NCI-H128 (cell line): ENCODE results near the gene IVNS1ABP.

Experiments
- DNase-seq: peaks from one replicate; lab custom pipeline; 2025; ENCODE audit not compliant: unreplicated experiment; lab: John Stamatoyannopoulos, UW

Gene IVNS1ABP

GRCh38 chr1:185295091-185295490 is 22.0 kb downstream of the IVNS1ABP start:
- DNase-seq, result no peak

GRCh38 chr1:185293967-185294542 is 23.0 kb downstream of the IVNS1ABP start:
- DNase-seq, result no peak

DNA sequence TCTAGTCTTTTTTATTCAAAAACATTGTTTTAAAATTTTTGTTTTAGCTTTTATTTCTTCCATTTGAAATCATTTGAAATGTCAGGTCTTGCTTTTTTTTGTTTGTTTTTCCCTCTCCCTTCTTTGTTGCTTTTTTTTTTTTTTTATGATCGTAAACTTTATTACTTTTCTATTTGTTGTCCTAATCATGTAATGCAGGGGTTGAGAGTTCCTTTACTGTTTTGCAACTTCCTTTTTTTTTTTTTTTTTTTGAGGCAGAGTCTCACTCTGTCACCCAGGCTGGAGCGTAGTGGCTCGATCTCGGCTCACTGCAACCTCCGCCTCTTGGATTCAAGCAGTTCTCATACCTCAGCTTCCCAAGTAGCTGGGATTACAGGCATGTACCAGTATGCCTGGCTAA is 24.8 kb downstream of the IVNS1ABP start:
- DNase-seq, result no peak

DNA sequence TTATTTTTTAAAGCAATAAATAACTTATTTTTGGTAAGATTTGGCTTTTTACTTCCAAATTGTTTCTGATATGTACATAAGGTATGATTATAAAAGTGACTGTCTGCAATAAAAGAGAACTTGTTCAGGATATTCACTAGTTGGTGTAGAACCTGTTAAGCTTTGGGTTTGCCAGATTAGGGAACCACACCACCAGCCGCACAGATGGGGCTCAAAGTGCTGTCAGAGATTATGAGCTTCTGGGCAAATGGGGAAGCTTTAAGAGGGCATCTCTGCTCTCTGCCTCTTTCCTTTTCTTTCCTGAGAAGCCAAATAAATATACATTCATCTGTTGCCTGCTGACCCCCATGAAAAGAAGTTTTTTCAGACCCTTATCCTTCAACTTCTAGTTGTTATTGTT is 25.4 kb downstream of the IVNS1ABP start:
- DNase-seq, result no peak

- no peak for DNase-seq
These were observed 25.9 kb downstream of the IVNS1ABP start for GRCh38 chr1:185291159-185291558.

GRCh38 chr1:185289880-185290279 is 27.2 kb downstream of the IVNS1ABP start:
- no peak for DNase-seq

DNA sequence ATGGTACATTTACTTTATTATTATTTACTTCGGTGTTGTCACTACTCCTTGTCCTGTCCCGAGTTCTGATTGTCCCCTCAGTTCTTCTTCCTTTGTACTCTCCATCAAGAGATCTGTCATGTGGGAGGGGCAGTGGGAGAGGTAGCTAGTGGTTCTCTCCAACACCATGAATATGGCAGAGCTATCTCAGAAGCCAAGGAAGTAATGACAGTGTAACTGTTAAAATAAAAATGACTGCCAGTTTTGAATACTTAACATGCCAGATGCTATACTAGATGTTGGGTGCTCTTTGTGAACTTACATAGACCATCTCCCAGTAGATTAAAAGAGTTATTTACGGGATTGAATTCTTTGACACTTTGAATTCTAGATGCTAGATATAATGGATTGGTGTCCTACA is 28.6 kb downstream of the IVNS1ABP start:
- no peak for DNase-seq

- no peak for DNase-seq
These were observed 29.6 kb downstream of the IVNS1ABP start for GRCh38 chr1:185287451-185287850.

GRCh38 chr1:185284533-185285276 is 32.3 kb downstream of the IVNS1ABP start:
- DNase-seq, result no peak

DNA sequence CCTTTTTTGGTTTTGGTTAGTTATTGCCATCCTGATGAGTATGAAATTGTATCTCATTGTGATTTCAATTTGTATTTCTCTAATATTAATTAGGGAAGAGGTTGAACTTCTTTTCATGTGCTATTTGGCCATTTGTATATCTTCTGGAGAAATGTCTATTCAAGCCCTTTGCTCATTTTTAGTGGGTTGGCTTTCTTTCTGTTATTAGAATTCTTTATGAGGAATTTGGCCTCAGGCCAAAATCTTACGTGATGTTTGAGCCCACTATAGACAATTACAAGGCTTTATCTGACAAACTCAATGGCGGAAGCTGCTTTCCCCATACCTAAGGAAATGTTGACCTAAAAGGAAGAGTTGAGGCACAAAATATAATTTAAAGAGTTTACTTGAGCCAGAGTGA is 32.9 kb downstream of the IVNS1ABP start:
- no peak for DNase-seq

DNA sequence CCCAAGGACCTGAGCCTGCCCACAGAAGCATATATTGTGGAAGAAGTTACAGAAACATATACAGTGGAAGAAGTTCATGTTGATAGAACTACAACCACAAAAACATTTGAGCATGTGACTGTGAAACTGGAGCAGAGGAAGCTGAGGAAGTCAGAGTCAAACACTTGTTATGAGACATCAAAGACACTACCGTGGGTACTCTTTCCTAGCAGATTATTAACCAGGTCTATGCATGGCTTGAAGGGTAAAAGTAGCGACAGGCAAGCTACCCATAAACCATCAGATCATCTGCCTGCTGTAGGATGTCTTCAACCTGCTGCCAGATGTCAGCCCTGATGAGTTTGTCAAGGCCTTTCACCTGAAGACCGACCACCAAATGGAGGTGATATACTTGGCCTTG is 35.8 kb downstream of the IVNS1ABP start:
- no peak for DNase-seq

- DNase-seq, result no peak
These were observed 36.5 kb downstream of the IVNS1ABP start for GRCh38 chr1:185280589-185280988.

DNA sequence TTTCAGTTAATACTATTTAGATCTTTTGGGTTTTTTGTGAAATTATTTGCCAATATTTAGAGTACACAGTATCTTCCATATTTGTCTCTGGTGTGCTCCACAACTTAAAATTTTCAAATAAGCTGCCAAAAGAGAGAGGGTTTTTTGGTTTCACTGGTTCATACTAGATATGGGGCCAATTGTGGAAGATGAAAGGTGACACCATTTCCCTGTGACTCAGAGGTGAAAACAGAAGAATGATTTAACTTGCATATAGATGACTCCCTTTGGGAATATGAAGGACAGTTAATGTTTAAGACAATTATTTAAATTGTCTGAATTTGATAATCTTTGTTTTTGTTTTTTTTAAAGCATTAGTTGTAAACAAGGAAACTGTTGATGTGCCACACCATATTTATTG is 37.5 kb downstream of the IVNS1ABP start:
- DNase-seq, result no peak

DNA sequence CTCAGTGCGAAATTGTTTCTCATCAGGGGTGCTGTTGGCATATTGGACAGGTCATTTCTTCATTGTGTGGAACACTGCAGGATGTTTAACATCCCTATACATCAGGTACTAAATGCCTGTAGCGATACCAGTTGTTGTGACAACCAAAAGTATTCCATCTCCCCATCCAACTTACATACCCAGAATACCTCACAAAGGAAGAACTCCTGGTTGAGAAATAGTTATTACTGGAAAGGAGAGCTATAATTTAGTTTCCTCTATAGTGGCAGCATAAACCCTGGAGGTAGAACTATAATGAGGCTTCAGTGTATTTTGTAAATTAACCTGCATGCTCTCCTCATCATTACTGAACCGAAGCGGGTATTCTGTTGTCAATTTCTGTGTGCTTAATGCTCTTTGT is 45.1 kb downstream of the IVNS1ABP start:
- DNase-seq, result no peak

DNA sequence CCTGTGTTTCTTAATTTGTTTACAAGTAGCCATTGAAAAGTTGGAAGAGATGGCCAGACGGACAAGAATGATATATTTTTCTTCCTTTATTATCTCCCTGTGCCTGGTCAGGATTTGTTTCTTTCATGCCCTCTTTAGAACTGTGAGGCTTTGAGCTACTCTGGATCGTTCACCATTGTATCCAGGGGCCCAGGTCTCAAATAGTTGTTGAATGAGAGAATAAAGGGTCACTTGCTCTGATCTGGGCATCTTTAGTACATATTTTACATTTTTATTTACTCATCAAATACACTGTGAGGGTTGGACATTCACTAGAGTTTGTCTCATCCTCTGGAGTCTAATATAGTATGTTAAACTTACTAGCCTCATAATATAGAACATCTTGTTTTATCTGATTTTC is 48.7 kb downstream of the IVNS1ABP start:
- no peak for DNase-seq

DNA sequence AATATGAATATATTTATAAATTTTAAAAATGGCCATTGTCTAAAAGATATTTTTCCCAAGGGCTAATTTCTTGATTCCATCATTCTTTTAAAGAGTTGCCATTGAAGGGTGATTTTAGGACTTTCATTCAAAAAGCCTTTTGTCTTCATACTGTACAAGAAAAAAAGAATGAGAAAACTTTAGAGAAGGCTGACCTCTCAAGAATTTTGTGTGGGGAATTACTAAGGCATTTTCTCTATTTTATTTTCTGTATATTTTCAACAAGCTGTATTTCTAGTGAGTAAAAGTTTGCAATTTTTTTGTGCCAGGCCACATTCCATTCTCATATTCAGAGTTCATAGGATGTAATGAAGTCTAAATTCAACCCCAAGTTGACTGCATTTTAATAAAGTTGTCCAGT is 49.3 kb downstream of the IVNS1ABP start:
- DNase-seq, result no peak

DNA sequence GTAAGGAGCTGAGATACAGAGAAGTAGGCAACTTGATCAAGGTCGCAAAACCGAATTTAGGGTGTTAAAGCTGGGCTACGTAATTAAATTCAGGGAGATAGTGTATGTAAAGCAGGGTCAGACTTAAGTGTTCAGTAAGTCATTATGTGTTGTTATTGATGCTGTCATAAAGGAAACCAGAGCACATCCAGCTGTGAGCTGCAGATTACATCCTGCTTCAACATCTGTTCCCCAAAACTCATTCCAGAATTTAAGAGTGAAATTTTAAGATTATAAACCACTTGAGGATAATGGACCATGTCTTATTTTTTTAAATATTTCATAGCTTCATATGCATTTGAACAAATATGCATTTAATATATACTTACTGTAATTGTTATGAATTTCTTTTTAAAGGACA is 49.7 kb downstream of the IVNS1ABP start:
- no peak for DNase-seq

DNA sequence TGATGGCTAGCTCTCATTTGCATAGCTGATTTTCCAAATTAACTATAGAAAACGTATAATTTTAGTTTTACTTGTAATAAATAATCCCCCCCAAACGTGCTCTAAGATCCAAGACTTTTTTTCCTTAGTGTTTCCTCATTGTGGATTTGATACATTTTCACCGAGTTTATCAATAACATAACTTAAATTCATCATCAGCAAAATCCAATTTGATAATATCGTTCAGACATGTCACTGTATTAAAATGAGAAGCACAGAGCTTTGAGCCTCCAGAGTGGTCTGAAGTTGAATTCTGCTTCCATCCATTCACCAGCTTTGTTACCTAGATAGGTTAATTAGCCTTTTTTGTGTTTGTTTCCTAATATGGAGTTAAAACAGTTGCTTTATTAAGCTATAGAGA is 51.7 kb downstream of the IVNS1ABP start:
- no peak for DNase-seq

GRCh38 chr1:185263780-185264179 is 53.3 kb downstream of the IVNS1ABP start:
- no peak for DNase-seq

GRCh38 chr1:185263292-185263691 is 53.8 kb downstream of the IVNS1ABP start:
- DNase-seq, result no peak

DNA sequence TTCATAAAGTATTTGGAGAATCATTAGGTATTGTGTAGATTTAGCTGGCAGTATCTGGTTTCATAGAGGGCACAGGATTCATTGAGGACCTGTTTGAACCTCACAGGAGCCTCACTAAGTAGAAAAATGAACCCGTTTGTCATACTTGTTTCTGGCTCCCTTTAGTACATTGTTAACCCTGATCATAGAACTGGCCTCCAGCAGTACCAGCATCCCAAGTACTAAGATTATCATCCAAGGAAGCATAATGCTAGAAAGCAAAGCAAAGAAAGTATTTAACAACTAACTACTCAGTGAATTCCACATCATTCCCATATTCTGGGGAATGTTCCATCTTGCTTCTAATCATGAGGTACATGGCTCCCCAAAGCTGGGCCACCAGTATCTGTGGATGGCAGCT is 54.9 kb downstream of the IVNS1ABP start:
- DNase-seq, result no peak

DNA sequence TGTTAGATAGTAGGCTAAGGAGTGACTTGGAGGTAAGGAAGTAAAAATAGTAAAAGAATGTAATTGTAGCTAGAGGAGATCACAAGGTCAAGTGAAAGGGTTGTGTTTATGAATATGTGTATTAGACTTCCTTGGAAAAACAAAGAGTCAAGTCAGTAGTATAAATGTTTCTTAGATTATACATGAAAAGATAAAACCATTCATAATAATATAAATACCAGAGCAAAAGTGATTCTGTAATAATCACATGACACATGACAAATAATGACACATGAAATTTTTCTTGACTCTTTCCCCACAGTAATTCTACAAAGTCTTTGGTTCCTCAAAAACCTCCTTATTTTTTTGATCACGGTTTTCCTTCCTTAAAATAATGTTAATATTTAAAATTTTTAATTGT is 56.4 kb downstream of the IVNS1ABP start:
- no peak for DNase-seq

DNA sequence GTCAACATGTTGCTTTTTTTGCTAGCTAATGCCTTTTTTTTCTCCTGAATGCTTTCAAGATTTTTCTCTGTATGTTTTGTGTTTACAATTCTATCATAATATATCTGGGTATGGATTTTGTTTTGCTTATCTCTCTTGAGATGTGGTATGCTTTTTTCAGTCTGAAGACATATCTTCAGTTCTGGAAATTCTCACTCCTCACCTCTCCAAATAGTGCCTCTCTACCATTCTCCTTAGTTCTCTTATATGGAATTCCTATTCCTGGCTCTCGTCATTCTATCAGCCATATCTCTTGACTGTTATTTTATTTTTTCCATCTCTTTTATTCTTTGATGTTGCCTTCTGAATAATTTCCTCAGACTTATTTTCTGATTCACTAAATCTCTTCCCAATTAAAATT is 58.4 kb downstream of the IVNS1ABP start:
- DNase-seq, result no peak
